GM21619 (cell line): ENCODE data around the gene KCTD10.
"Not testable (repeated sequence)": the region's sequence is repeated elsewhere in the genome, so short reads cannot be mapped to it uniquely, and the experiment has no call there.

Experiments used
- ATAC-seq: cut with Tn5 transposase; IDR thresholded peaks from one replicate; pipeline ENCODE4 v1.9.1; 2021; ENCODE audit not compliant: unreplicated experiment

Gene KCTD10

GRCh38 chr12:109423392-109423791 lies 53.7 kb downstream of the KCTD10 start:
- ATAC-seq, result no peak

GRCh38 chr12:109422251-109422650 lies 54.8 kb downstream of the KCTD10 start:
- no peak for ATAC-seq

GRCh38 chr12:109421355-109422087 lies 55.6 kb downstream of the KCTD10 start:
- ATAC-seq, result no peak

GRCh38 chr12:109418848-109419480 lies 58.1 kb downstream of the KCTD10 start:
- ATAC-seq, result no peak

- ATAC-seq, result not testable (repeated sequence)
Observed at GRCh38 chr12:109406147-109406546, 71.0 kb downstream of the KCTD10 start.

- not testable (repeated sequence) for ATAC-seq
Observed at GRCh38 chr12:109404841-109405240, 72.3 kb downstream of the KCTD10 start.
